Peyer's patch (tissue), 4 donors: Measurements from ENCODE around the gene POMP. TPM values are rescaled to one million over a fixed set of nuclear protein-coding genes. Genes with fewer than 3 reads are reported as not detected.

Source experiments
- DNase-seq, 3 donors: peaks; one replicate each; pipeline ENCODE4 v3.0.0-alpha.2; 2017 to 2019
- H3K27ac ChIP-seq, 4 donors: fragments of 200-600 bp; sonication (generic); one replicate each; pipeline ENCODE4 v1.5.1; 2016 to 2019
- H3K27me3 ChIP-seq, 2 donors: fragments of 200-600 bp; sonication (generic); one replicate each; pipeline ENCODE4 v1.5.1; 2019
- H3K36me3 ChIP-seq, 3 donors: fragments of 200-600 bp; sonication (generic); one replicate each; pipeline ENCODE4 v1.5.1; 2016 to 2019
- H3K4me1 ChIP-seq, 4 donors: fragments of 200-600 bp; sonication (generic); one replicate each; pipeline ENCODE4 v1.5.1; 2016 to 2019
- H3K4me3 ChIP-seq, 4 donors: fragments of 200-600 bp; sonication (generic); 1 replicate in 3 of 4; 2 replicates in 1 of 4; pipeline ENCODE4 v1.5.1; 2016 to 2019; ENCODE audit warnings: mild to moderate bottlenecking in 1 of 4
- H3K9me3 ChIP-seq, 4 donors: fragments of 200-600 bp; sonication (generic); one replicate each; pipeline ENCODE4 v1.5.1; 2016 to 2019; ENCODE audit warnings: mild to moderate bottlenecking in 1 of 4
- CTCF ChIP-seq, 6 experiments: fragments of 450-650 bp in 4 of 6; fragments of 200-600 bp in 2 of 6; sonication (generic) in 1 of 6; IDR thresholded peaks; one replicate each; pipeline ENCODE4 v1.5.1; 2017 to 2019; ENCODE audit warnings: antibody characterized with exemption in 6 of 6, mild to moderate bottlenecking in 3 of 6, moderate library complexity in 1 of 6
- POLR2A ChIP-seq, 2 donors: fragments of 450-650 bp; IDR thresholded peaks; one replicate each; pipeline ENCODE4 v1.5.1; 2017; ENCODE audit warnings: antibody characterized with exemption in 2 of 2, mild to moderate bottlenecking in 2 of 2, moderate library complexity in 2 of 2
- total RNA-seq, 4 donors: library from RNA; depleted of rRNA; stranded (reverse); fragments of >200 nt; gene quantifications; one replicate each; pipeline ENCODE4 v1.1.0, GENCODE V29; 2016

The POMP gene
- total RNA-seq, 4 donors from 2014 or later: 24.3 to 68.8 (median 43.2) TPM

DNA sequence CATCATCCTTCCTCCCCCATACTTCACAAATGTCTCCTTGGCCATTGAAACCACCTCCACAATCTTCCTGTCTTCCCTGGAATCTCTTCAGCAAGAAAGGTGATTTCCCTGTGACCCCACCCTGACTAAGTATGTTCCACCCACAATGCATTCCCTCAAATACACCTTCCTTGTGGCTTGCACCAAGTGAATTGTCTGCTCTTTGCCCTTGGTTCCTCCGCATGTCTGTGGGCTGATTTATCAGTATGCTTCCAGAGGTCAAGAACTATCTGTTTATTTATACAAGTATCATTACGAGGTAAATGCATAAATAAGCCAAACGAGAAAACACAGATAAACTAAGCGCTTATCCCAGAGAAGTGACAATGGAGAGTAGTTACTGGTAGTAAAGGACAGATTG is 45.4 kb upstream of the POMP start:
- no peaks in the 10 kb centered on the region for H3K27me3 ChIP-seq
- H3K36me3 ChIP-seq: no peaks in the 10 kb centered on the region
- no peak for TF ChIP-seq CTCF (IDR thresholded peaks at IDR 0.05)
- no peak for TF ChIP-seq POLR2A (IDR thresholded peaks at IDR 0.05)
- no peaks in the 10 kb centered on the region for H3K9me3 ChIP-seq
- H3K4me3 ChIP-seq: no peak overlapping the region
- no peaks in the 10 kb centered on the region for H3K4me1 ChIP-seq
- H3K27ac ChIP-seq: peak overlapping the region in 2 of 4 donors; percentile 31 to 69
- DNase-seq: peak in 1 of 3 donors; percentile 73

DNA sequence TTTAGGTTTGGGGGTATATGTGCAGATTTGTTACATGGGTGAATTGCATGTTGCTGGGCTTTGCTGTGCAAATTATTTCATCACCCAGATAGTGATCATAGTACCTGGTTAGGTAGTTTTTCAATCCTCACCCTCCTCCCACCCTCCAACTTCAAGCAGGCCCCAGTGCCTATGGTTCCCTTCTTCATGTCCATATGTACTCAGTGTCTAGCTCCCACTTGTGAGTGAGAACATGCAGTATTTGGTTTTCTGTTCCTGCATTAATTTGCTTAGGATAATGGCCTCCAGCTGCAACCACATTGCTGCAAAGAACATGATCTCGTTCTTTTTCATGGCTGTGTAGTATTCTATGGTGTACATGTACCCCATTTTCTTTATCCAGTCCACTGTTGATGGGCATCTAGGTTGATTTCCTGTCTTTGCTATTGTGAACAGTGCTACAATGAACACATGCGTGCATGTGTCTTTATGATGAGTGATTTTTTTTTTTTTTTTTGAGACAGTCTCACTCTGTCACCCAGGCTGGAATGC is 42.9 kb upstream of the POMP start:
- Histone ChIP-seq H3K27me3 (no peaks in the 10 kb centered on the region), H3K36me3 (no peaks in the 10 kb centered on the region), H3K27ac (no peak overlapping the region), H3K4me3 (no peak overlapping the region), H3K4me1 (no peaks in the 10 kb centered on the region), H3K9me3 (no peaks in the 10 kb centered on the region)
- no peak for DNase-seq
- no peak for TF ChIP-seq CTCF (IDR thresholded peaks at IDR 0.05)
- no peak for TF ChIP-seq POLR2A (IDR thresholded peaks at IDR 0.05)

DNA sequence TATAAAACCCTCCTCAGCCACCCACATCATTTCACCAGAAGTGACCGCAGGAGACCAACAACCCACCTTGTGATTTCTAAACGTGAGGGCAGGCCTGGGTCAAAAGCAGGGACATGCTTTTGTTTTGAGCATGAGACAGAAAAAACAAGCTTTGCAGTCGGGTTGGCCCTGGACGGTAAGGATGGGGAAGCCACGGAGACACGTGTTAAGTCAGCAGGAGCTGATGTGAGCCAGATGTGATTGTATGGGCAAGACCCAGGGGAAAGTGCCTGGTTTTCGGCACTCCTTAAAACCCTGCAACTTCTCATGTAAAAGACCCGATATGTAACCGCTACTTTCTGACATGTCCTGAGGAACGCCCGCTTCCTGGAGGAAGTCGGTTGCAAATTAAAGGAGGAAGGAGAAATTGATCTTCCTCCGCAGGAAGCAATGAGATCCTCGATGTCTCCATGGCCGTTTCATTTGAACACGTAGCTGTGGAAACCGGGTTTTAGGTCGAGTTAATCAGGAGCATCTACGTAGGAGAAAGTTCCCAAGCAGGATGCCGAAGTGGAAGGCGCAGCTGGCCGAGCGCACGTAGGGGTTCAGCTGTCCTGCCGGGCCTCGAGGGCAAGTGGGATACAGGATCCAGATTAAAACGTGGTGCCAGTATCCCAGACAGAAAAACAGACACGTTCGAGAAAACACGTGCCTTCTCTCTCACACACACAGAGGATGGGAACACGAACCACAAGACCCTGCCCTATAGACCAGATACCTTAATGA is 40.5 kb upstream of the POMP start:
- H3K4me3 ChIP-seq: no peak overlapping the region
- H3K36me3 ChIP-seq: no peaks in the 10 kb centered on the region
- DNase-seq: no peak
- no peak overlapping the region for H3K27ac ChIP-seq
- H3K4me1 ChIP-seq: no peaks in the 10 kb centered on the region
- H3K27me3 ChIP-seq: no peaks in the 10 kb centered on the region
- TF ChIP-seq POLR2A (IDR thresholded peaks at IDR 0.05) (no peak), CTCF (IDR thresholded peaks at IDR 0.05) (no peak)
- H3K9me3 ChIP-seq: no peaks in the 10 kb centered on the region

DNA sequence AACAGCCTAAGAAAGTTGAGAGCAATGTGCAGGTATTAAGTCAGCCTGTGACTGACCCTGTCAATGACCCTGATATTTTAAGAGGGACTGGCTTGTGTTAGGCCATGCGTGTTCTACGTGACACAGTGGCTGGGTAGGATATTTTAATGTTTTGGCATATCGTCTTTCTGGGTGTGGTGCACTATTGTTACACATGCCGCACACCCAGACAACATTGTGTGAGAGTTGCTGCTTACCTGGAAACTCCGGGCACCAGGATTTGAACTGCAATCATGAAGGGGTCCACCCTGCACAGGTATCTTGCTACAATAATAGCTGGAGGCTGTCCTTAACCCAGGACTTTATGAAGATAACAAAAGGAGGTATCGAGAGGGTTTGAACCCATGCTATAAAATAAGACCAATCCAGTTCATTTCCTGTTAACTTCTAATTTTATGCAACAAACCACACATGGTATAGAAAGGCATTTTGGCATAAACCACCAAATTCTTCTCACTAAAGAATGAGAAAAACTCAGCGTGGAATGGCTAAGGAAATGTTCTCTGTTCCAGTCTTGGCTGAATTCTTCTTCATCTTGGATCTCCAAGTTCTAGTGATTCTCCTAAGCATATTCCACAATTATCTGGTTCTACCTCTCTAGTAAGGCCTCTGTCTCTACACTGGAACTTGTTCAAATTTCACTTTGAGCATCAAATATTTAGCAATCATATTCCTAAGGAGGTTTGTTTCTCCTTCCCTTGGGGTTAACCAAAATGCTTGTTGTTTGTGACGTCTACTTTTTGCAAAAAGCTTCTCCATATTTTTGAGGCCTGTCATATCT is 38.7 kb upstream of the POMP start:
- H3K9me3 ChIP-seq: no peaks in the 10 kb centered on the region
- DNase-seq: no peak
- TF ChIP-seq POLR2A (IDR thresholded peaks at IDR 0.05) (no peak), CTCF (IDR thresholded peaks at IDR 0.05) (no peak)
- no peaks in the 10 kb centered on the region for H3K4me1 ChIP-seq
- no peak overlapping the region for H3K4me3 ChIP-seq
- H3K27me3 ChIP-seq: no peaks in the 10 kb centered on the region
- no peak overlapping the region for H3K27ac ChIP-seq
- H3K36me3 ChIP-seq: no peaks in the 10 kb centered on the region

DNA sequence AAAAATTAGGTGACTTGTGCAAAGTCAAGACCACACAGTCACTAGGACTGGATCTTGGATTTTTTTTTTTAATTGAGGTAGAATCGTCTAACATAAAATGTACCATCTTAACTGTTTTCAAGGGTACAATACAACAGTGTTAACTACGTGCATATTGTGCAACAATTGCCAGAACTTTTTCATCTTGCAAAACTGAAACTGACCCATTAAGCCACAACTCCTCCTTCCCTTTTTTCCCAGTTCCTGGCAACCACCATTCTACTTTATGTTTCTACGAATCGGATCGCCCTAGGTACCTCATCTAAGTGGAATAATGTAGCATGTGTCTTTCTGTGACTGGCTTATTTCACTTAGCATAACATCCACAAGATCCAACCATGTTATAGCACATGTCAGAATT is 37.5 kb upstream of the POMP start:
- Histone ChIP-seq H3K27ac (no peak overlapping the region), H3K36me3 (no peaks in the 10 kb centered on the region), H3K4me1 (no peaks in the 10 kb centered on the region), H3K9me3 (no peaks in the 10 kb centered on the region), H3K27me3 (no peaks in the 10 kb centered on the region), H3K4me3 (no peak overlapping the region)
- no peak for DNase-seq
- no peak for TF ChIP-seq POLR2A (IDR thresholded peaks at IDR 0.05)
- no peak for TF ChIP-seq CTCF (IDR thresholded peaks at IDR 0.05)
